Vagina (tissue), 2 donors: ENCODE results near the gene MSI2.
"Not testable (repeated sequence)": the region's sequence is repeated elsewhere in the genome, so short reads cannot be mapped to it uniquely, and the experiment has no call there.

ENCODE experiments used
- POLR2A ChIP-seq, 2 donors: fragments of 450-650 bp; IDR thresholded peaks; one replicate each; pipeline ENCODE4 v1.6.1; 2017; ENCODE audit warnings: antibody characterized with exemption in 2 of 2, mild to moderate bottlenecking in 2 of 2, moderate library complexity in 2 of 2
- POLR2AphosphoS5 ChIP-seq, 2 donors: sonication (generic); formaldehyde crosslinking; IDR thresholded peaks; one replicate each; pipeline ENCODE4 v1.9.0; 2017; ENCODE audit warnings: antibody characterized with exemption in 2 of 2, mild to moderate bottlenecking in 2 of 2, low read depth in 1 of 2; ENCODE audit not compliant: insufficient read depth in 1 of 2
- TF ChIP-seq, protein P1 (sequence below), 3 experiments: fragments of 450-650 bp in 2 of 3; fragments of 200-600 bp in 1 of 3; sonication (generic) in 1 of 3; IDR thresholded peaks; one replicate each; pipeline ENCODE4 v1.5.1; 2017 to 2019; ENCODE audit warnings: antibody characterized with exemption in 3 of 3, mild to moderate bottlenecking in 2 of 3, moderate library complexity in 2 of 3

DNA sequence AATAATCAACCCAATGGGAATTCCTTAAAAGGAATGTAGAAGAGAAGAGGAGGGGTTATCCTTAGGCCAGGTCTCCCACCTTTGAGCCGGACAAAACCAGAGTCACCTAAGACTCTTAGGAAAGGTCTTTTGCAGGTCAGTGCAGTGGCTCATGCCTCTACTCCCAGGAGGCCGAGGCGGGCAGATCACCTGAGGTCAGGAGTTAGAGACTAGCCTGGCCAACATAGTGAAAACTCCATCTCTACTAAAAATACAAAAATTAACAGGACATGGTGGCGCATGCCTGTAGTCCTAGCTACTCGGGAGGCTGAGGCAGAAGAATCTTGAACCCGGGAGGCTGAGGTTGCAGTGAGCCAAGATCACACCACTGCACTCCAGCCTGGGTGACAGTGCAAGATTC lies 365.5 kb downstream of the MSI2 start:
- TF ChIP-seq, protein P1, sequence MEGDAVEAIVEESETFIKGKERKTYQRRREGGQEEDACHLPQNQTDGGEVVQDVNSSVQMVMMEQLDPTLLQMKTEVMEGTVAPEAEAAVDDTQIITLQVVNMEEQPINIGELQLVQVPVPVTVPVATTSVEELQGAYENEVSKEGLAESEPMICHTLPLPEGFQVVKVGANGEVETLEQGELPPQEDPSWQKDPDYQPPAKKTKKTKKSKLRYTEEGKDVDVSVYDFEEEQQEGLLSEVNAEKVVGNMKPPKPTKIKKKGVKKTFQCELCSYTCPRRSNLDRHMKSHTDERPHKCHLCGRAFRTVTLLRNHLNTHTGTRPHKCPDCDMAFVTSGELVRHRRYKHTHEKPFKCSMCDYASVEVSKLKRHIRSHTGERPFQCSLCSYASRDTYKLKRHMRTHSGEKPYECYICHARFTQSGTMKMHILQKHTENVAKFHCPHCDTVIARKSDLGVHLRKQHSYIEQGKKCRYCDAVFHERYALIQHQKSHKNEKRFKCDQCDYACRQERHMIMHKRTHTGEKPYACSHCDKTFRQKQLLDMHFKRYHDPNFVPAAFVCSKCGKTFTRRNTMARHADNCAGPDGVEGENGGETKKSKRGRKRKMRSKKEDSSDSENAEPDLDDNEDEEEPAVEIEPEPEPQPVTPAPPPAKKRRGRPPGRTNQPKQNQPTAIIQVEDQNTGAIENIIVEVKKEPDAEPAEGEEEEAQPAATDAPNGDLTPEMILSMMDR (IDR thresholded peaks at IDR 0.05): not testable (repeated sequence)
- not testable (repeated sequence) for TF ChIP-seq POLR2AphosphoS5 (IDR thresholded peaks at IDR 0.05; ENCODE audit: insufficient read depth in 1 of 2, low read depth in 1 of 2); POLR2A (IDR thresholded peaks at IDR 0.05)
